GM23248 (cell line): Measurements from ENCODE around the gene CPLX3. TPM values are rescaled to one million over a fixed set of nuclear protein-coding genes. Genes with fewer than 3 reads are reported as not detected.

Source experiments
- DNase-seq: peaks from one replicate; pipeline ENCODE4 v3.0.0-alpha.2; 2015
- H2AFZ ChIP-seq: fragments of 200-600 bp; sonication (generic); 2 replicates; pipeline ENCODE4 v1.6.1; 2016; ENCODE audit warnings: antibody characterized with exemption
- H3F3A ChIP-seq: fragments of 200-600 bp; sonication (generic); 2 replicates; pipeline ENCODE4 v1.6.1; 2016; ENCODE audit warnings: mild to moderate bottlenecking, antibody characterized with exemption, mixed run types; ENCODE audit not compliant: insufficient read depth
- H3K27ac ChIP-seq: fragments of 200-600 bp; sonication (generic); 2 replicates; pipeline ENCODE4 v1.5.1; 2016; ENCODE audit warnings: mild to moderate bottlenecking
- H3K27me3 ChIP-seq: fragments of 200-600 bp; sonication (generic); replicated peaks from 2 replicates; pipeline ENCODE4 v1.6.1; 2016; ENCODE audit warnings: mild to moderate bottlenecking; ENCODE audit not compliant: insufficient read depth
- H3K36me3 ChIP-seq: fragments of 200-600 bp; sonication (generic); 2 replicates; pipeline ENCODE4 v1.6.1; 2016; ENCODE audit warnings: low read depth, mild to moderate bottlenecking
- H3K4me1 ChIP-seq: fragments of 200-600 bp; sonication (generic); 2 replicates; pipeline ENCODE4 v1.6.1; 2016; ENCODE audit warnings: mild to moderate bottlenecking; ENCODE audit not compliant: insufficient read depth
- H3K4me2 ChIP-seq: fragments of 200-600 bp; sonication (generic); one replicate; pipeline ENCODE4 v1.6.1; 2016; ENCODE audit warnings: mild to moderate bottlenecking; ENCODE audit not compliant: unreplicated experiment
- H3K4me3 ChIP-seq: fragments of 200-600 bp; sonication (generic); 2 replicates; pipeline ENCODE4 v1.5.1; 2016; ENCODE audit warnings: mild to moderate bottlenecking
- H3K79me2 ChIP-seq: fragments of 200-600 bp; sonication (generic); 2 replicates; pipeline ENCODE4 v1.6.1; 2016; ENCODE audit warnings: mild to moderate bottlenecking; ENCODE audit not compliant: insufficient read depth
- H3K9ac ChIP-seq: fragments of 200-600 bp; sonication (generic); 2 replicates; pipeline ENCODE4 v1.6.1; 2016; ENCODE audit warnings: mild to moderate bottlenecking
- H3K9me2 ChIP-seq: fragments of 200-600 bp; sonication (generic); 2 replicates; pipeline ENCODE4 v1.6.1; 2016; ENCODE audit warnings: mixed run types, mild to moderate bottlenecking, moderate library complexity; ENCODE audit not compliant: insufficient read depth
- H3K9me3 ChIP-seq: fragments of 200-600 bp; sonication (generic); one replicate; pipeline ENCODE4 v1.6.1; 2017; ENCODE audit warnings: low read depth
- H4K20me1 ChIP-seq: fragments of 200-600 bp; sonication (generic); 2 replicates; pipeline ENCODE4 v1.6.0; 2016; ENCODE audit not compliant: insufficient read depth
- EZH2 ChIP-seq: fragments of 200-600 bp; sonication (generic); IDR thresholded peaks from 2 replicates; pipeline ENCODE4 v1.6.1; 2018; ENCODE audit warnings: antibody characterized with exemption, mild to moderate bottlenecking; ENCODE audit not compliant: insufficient read depth, poor library complexity, severe bottlenecking
- EZH2phosphoT487 ChIP-seq: fragments of 200-600 bp; sonication (generic); IDR thresholded peaks from 2 replicates; pipeline ENCODE4 v1.6.1; 2018; ENCODE audit warnings: antibody characterized with exemption, moderate library complexity, mild to moderate bottlenecking, low read depth; ENCODE audit not compliant: insufficient read depth
- WGBS, 2 experiments: methylation state at CpG; one replicate each; pipeline ENCODE4 v1.1.6; 2015 to 2017; ENCODE audit warnings: low lambda C conversion rate in 2 of 2, low coverage in 1 of 2; ENCODE audit errors: missing lambda C conversion rate in 2 of 2; 5-methylcytosine and 5-hydroxymethylcytosine counted together
- in situ Hi-C: fragments of 300-500 bp; cut with MboI; formaldehyde crosslinking; loops from 2 replicates; pipeline ENCODE4 v1.15.0; 2020
- polyA plus RNA-seq: library from polyadenylated mRNA; unstranded; fragments of >200 nt; fragmentation: Nextera tagmentation; extraction: Ambion mirVana; gene quantifications from 2 replicates; pipeline ENCODE4 v1.2.1, GENCODE V29; 2016
- total RNA-seq: library from RNA; depleted of rRNA; stranded (reverse); fragments of >200 nt; shearing (Covaris generic); gene quantifications from 2 replicates; pipeline ENCODE4 v1.2.3, GENCODE V29; 2014

The CPLX3 gene
- total and polyA plus RNA-seq, 2 experiments from 2014 or later: not detected

GRCh38 chr15:74801311-74801997, 25.0 kb upstream of the CPLX3 start:
- Histone ChIP-seq H3F3A (no peaks in the 10 kb centered on the region), H4K20me1 (no peaks in the 10 kb centered on the region), H3K27me3 (no peaks in the 10 kb centered on the region), H3K4me2 (no peak overlapping the region), H3K27ac (no peak overlapping the region), H3K9me3 (no peaks in the 10 kb centered on the region), H2AFZ (no peak overlapping the region), H3K4me3 (no peak overlapping the region), H3K79me2 (peaks cover 18% of the 10 kb centered on the region), H3K9ac (no peak overlapping the region), H3K9me2 (no peaks in the 10 kb centered on the region), H3K36me3 (0 out of 2 replicates have a peak, but pooled peaks cover 5% of the 10 kb centered on the region), H3K4me1 (no peaks in the 10 kb centered on the region)
- no peak for TF ChIP-seq EZH2phosphoT487
- TF ChIP-seq EZH2: no peak
- 94 to 97% methylated on average over 18 of the region's 18 CpGs for WGBS, 2 experiments
- in situ Hi-C loops: no loop called here
- no peak for DNase-seq

DNA sequence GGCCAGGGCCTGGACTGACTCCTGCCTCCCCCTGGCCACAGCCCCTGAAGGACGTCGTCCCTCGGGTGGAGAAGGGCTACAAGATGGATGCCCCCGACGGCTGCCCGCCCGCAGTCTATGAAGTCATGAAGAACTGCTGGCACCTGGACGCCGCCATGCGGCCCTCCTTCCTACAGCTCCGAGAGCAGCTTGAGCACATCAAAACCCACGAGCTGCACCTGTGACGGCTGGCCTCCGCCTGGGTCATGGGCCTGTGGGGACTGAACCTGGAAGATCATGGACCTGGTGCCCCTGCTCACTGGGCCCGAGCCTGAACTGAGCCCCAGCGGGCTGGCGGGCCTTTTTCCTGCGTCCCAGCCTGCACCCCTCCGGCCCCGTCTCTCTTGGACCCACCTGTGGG, 24.1 kb upstream of the CPLX3 start:
- Histone ChIP-seq H2AFZ (no peak overlapping the region), H3K27me3 (no peaks in the 10 kb centered on the region), H3K9me2 (no peaks in the 10 kb centered on the region), H3K27ac (no peak overlapping the region), H3K4me2 (no peak overlapping the region), H3K36me3 (0 out of 2 replicates have a peak, but pooled peaks cover 5% of the 10 kb centered on the region), H3K4me3 (no peak overlapping the region), H4K20me1 (no peaks in the 10 kb centered on the region), H3K9me3 (no peaks in the 10 kb centered on the region), H3K4me1 (no peaks in the 10 kb centered on the region), H3K79me2 (peaks cover 9% of the 10 kb centered on the region; the same call in 1 of the 2 replicates), H3F3A (no peaks in the 10 kb centered on the region), H3K9ac (no peak overlapping the region)
- in situ Hi-C loops: no loop called here
- WGBS, 2 experiments: 86 to 97% methylated on average over 13 to 20 of the region's 20 CpGs
- DNase-seq: no peak
- no peak for TF ChIP-seq EZH2phosphoT487
- TF ChIP-seq EZH2: no peak

DNA sequence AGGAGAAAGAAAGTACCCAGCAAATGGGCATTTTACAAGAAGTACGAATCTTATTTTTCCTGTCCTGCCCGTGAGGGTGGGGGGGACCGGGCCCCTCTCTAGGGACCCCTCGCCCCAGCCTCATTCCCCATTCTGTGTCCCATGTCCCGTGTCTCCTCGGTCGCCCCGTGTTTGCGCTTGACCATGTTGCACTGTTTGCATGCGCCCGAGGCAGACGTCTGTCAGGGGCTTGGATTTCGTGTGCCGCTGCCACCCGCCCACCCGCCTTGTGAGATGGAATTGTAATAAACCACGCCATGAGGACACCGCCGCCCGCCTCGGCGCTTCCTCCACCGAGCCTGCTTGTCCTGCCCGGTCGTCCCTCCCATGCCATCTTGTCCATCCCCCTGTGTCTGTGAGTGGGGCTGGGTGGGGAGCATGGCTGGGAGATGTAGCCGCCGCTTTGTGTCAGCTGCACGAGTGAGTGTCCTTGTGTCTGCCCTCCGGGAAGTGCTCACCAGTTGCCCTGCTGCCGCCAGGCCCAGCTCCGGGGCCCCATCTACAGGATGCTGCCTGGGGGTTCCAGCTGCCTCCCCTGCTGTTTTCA, 23.5 kb upstream of the CPLX3 start:
- no peaks in the 10 kb centered on the region for H3F3A ChIP-seq
- TF ChIP-seq EZH2phosphoT487: no peak
- no peak for TF ChIP-seq EZH2
- no peak overlapping the region for H3K4me3 ChIP-seq
- H3K4me2 ChIP-seq: no peak overlapping the region
- H2AFZ ChIP-seq: no peak overlapping the region
- DNase-seq: no peak
- H3K27me3 ChIP-seq: no peaks in the 10 kb centered on the region
- 0 out of 2 replicates have a peak, but pooled peaks cover 5% of the 10 kb centered on the region for H3K36me3 ChIP-seq
- H3K9me3 ChIP-seq: no peaks in the 10 kb centered on the region
- in situ Hi-C loops: no loop called here
- 95 to 97% methylated on average over 31 of the region's 31 CpGs for WGBS, 2 experiments
- no peak overlapping the region for H3K27ac ChIP-seq
- no peaks in the 10 kb centered on the region for H3K4me1 ChIP-seq
- no peaks in the 10 kb centered on the region for H3K9me2 ChIP-seq
- H3K79me2 ChIP-seq: 0 out of 2 replicates have a peak, but pooled peaks cover 3% of the 10 kb centered on the region
- H3K9ac ChIP-seq: no peak overlapping the region
- no peaks in the 10 kb centered on the region for H4K20me1 ChIP-seq

DNA sequence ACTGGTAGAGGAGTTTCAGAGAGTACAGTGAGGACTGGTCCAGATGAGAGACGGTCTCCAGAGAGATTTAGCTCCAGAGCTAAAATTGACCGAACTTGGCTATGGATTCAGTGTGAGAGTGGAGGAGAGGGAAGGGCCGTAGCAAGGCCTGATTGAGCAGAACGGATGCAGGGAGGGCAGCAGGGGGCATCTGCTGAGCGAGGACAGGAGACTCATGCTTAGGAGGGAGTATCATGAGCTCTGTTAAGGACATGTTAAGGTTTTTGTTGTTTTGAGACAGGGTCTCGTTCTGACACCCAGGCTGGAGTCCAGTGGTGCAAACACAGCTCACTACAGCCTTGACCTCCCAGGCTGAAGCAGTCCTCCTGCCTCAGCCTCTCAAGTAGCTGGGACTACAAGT, 21.5 kb upstream of the CPLX3 start:
- H3K27me3 ChIP-seq: no peaks in the 10 kb centered on the region
- no peak overlapping the region for H3K9ac ChIP-seq
- H3K4me2 ChIP-seq: no peak overlapping the region
- no peaks in the 10 kb centered on the region for H3K4me1 ChIP-seq
- H4K20me1 ChIP-seq: no peaks in the 10 kb centered on the region
- TF ChIP-seq EZH2phosphoT487 (no peak), EZH2 (no peak)
- in situ Hi-C loops: no loop called here
- H3K79me2 ChIP-seq: no peaks in the 10 kb centered on the region
- H3K27ac ChIP-seq: no peak overlapping the region
- no peak overlapping the region for H3K4me3 ChIP-seq
- H3F3A ChIP-seq: no peaks in the 10 kb centered on the region
- no peaks in the 10 kb centered on the region for H3K9me3 ChIP-seq
- no peak overlapping the region for H2AFZ ChIP-seq
- H3K9me2 ChIP-seq: no peaks in the 10 kb centered on the region
- no peak for DNase-seq
- 81 to 86% methylated on average over 6 of the region's 6 CpGs for WGBS, 2 experiments
- 0 out of 2 replicates have a peak, but pooled peaks cover 5% of the 10 kb centered on the region for H3K36me3 ChIP-seq
